Suprapubic skin (tissue), 4 donors: ENCODE results near the gene DDX49. TPM values are rescaled to one million over a fixed set of nuclear protein-coding genes. Genes with fewer than 3 reads are reported as not detected.
"Not testable (repeated sequence)": the region's sequence is repeated elsewhere in the genome, so short reads cannot be mapped to it uniquely, and the experiment has no call there.

Experiments
- DNase-seq, 2 donors: peaks; one replicate each; pipeline ENCODE4 v3.0.0-alpha.2; 2019; ENCODE audit warnings: low spot score in 2 of 2
- H3K27ac ChIP-seq: fragments of 200-600 bp; sonication (generic); one replicate; pipeline ENCODE4 v1.5.1; 2019
- H3K27me3 ChIP-seq: fragments of 200-600 bp; sonication (generic); one replicate; pipeline ENCODE4 v1.5.1; 2019
- H3K36me3 ChIP-seq: fragments of 200-600 bp; sonication (generic); one replicate; pipeline ENCODE4 v1.5.1; 2019
- H3K4me1 ChIP-seq: fragments of 200-600 bp; sonication (generic); one replicate; pipeline ENCODE4 v1.5.1; 2019
- H3K4me3 ChIP-seq: fragments of 200-600 bp; sonication (generic); one replicate; pipeline ENCODE4 v1.5.1; 2019; ENCODE audit warnings: mild to moderate bottlenecking
- H3K9me3 ChIP-seq: fragments of 200-600 bp; sonication (generic); one replicate; pipeline ENCODE4 v1.5.1; 2019
- EP300 ChIP-seq: sonication (generic); formaldehyde crosslinking; IDR thresholded peaks from one replicate; pipeline ENCODE4 v1.6.1; 2017; ENCODE audit warnings: antibody characterized with exemption
- POLR2A ChIP-seq, 2 donors: fragments of 450-650 bp; IDR thresholded peaks; one replicate each; pipeline ENCODE4 v1.6.1; 2017; ENCODE audit warnings: antibody characterized with exemption in 2 of 2, mild to moderate bottlenecking in 2 of 2, moderate library complexity in 2 of 2
- POLR2AphosphoS5 ChIP-seq, 3 donors: sonication (generic); formaldehyde crosslinking; IDR thresholded peaks; one replicate each; pipeline ENCODE4 v1.6.1; 2017; ENCODE audit warnings: antibody characterized with exemption in 3 of 3
- WGBS: methylation state at CpG from one replicate; pipeline ENCODE4 v1.1.5; 2018; 5-methylcytosine and 5-hydroxymethylcytosine counted together
- total RNA-seq, 4 donors: library from RNA; depleted of rRNA; stranded (reverse); fragments of >200 nt; gene quantifications; one replicate each; pipeline ENCODE4 v1.1.0, GENCODE V29; 2016
- TF ChIP-seq, protein P1 (sequence below), 2 donors: fragments of 200-600 bp in 1 of 2; fragments of 450-650 bp in 1 of 2; sonication (generic) in 1 of 2; IDR thresholded peaks; one replicate each; pipeline ENCODE4 v1.5.1; 2016 to 2019; ENCODE audit warnings: antibody characterized with exemption in 2 of 2, mild to moderate bottlenecking in 1 of 2, moderate library complexity in 1 of 2

DDX49 gene
- total RNA-seq, 4 donors from 2014 or later, result 43.4 to 75.6 (median 58.4) TPM

DNA sequence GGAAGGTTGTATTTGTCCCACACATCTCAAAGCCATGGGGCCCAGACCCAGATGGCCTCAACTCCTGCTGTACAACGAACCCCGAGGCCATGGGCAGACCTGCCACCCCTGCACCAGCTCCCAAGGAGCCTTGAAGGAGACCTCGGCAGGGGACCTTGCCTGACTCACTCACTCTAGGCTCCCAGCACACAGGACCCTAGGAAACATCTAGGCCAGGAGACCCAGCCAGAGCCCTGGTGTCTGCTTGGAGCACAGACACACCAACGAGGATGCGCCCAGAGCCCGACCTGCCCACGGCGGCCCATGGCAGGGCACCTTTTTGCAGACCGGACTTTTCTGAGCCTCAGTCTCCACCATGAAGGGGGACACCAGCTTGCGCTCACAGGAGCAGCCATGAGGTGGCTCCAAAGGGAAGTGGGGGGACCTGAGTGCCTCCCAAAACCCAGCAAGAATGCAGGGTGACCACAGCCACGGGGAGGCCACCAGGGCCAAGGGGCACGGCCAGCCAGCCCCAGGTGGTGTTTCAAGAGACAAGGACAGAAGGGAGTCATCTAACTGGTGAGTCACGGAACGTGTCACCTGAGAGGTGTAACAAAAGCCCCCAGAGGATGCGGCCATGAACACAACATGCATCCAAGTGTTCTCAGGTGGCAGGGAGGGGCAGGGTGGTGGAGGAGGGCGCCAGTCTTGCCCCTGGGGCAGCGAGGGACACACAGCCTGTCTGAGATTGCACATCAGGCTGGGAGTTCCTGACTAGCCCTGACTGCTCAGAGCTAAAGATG, 18.6 kb upstream of the DDX49 start:
- H3K36me3 ChIP-seq, result peaks cover 63% of the 10 kb centered on the region
- TF ChIP-seq POLR2AphosphoS5 (IDR thresholded peaks at IDR 0.05), result no peak
- TF ChIP-seq EP300, result no peak
- TF ChIP-seq POLR2A (IDR thresholded peaks at IDR 0.05), result no peak
- TF ChIP-seq, protein P1, sequence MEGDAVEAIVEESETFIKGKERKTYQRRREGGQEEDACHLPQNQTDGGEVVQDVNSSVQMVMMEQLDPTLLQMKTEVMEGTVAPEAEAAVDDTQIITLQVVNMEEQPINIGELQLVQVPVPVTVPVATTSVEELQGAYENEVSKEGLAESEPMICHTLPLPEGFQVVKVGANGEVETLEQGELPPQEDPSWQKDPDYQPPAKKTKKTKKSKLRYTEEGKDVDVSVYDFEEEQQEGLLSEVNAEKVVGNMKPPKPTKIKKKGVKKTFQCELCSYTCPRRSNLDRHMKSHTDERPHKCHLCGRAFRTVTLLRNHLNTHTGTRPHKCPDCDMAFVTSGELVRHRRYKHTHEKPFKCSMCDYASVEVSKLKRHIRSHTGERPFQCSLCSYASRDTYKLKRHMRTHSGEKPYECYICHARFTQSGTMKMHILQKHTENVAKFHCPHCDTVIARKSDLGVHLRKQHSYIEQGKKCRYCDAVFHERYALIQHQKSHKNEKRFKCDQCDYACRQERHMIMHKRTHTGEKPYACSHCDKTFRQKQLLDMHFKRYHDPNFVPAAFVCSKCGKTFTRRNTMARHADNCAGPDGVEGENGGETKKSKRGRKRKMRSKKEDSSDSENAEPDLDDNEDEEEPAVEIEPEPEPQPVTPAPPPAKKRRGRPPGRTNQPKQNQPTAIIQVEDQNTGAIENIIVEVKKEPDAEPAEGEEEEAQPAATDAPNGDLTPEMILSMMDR (IDR thresholded peaks at IDR 0.05), result no peak

DNA sequence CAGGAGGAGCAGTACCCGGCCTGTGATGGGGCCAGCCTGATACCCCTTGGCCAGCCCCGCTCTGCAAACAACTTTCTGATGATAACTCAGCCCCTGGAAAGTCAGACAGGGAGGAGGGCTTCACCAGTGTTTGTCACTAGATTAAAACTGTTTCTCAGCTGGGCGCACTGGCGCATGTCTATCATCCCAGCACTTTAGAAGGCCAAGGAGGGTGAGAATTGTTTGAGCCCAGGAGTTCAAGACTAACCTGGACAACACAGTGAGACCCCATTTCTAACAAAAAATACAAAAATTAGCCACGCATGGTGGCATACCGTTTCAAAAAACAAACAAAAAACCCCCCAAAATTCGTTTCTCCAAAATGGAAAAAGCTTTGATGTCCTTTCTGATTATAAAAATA, 18.0 kb upstream of the DDX49 start:
- H3K4me3 ChIP-seq, result no peak overlapping the region
- no peaks in the 10 kb centered on the region for H3K9me3 ChIP-seq
- no peak for DNase-seq
- peaks cover 68% of the 10 kb centered on the region for H3K36me3 ChIP-seq
- 97% methylated on average over 7 of the region's 7 CpGs for WGBS
- TF ChIP-seq, protein P1 (IDR thresholded peaks at IDR 0.05), result no peak
- no peak for TF ChIP-seq POLR2AphosphoS5 (IDR thresholded peaks at IDR 0.05)
- no peak for TF ChIP-seq EP300
- no peak for TF ChIP-seq POLR2A (IDR thresholded peaks at IDR 0.05)
- peaks cover 4% of the 10 kb centered on the region for H3K4me1 ChIP-seq
- no peak overlapping the region for H3K27ac ChIP-seq
- peaks cover 8% of the 10 kb centered on the region for H3K27me3 ChIP-seq

More for the DNA sequence above, 18.6 kb upstream of the DDX49 start:
- H3K9me3 ChIP-seq, result no peaks in the 10 kb centered on the region
- peaks cover 8% of the 10 kb centered on the region for H3K4me1 ChIP-seq
- peaks cover 13% of the 10 kb centered on the region for H3K27me3 ChIP-seq
- WGBS, result 98% methylated on average over 7 of the region's 17 CpGs
- no peak overlapping the region for H3K4me3 ChIP-seq
- no peak overlapping the region for H3K27ac ChIP-seq
- DNase-seq, result peak in 1 of 2 donors; percentile 50

DNA sequence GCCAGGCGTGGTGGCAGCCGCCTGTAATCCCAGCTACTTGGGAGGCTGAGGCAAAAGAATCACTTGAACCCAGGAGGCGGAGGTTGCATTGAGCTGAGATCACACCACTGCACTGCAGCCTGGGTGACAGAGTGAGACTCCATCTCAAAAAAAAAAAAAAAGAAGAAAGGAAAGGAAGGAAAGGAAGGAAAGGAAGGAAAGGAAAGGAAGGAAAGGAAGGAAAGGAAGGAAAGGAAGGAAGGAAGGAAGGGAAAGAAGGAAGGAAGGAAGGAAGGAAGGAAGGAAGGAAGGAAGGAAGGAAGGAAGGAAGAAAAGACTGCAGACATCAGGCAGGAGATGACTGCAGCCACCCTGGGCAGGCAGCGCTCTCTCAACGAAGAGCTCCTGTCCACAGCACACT, 17.0 kb upstream of the DDX49 start:
- WGBS, result 90% methylated on average over 5 of the region's 5 CpGs
- not testable (repeated sequence) for H3K4me1 ChIP-seq, H3K9me3 ChIP-seq, H3K4me3 ChIP-seq, DNase-seq, H3K27ac ChIP-seq, H3K27me3 ChIP-seq
- peaks cover 78% of the 10 kb centered on the region for H3K36me3 ChIP-seq

DNA sequence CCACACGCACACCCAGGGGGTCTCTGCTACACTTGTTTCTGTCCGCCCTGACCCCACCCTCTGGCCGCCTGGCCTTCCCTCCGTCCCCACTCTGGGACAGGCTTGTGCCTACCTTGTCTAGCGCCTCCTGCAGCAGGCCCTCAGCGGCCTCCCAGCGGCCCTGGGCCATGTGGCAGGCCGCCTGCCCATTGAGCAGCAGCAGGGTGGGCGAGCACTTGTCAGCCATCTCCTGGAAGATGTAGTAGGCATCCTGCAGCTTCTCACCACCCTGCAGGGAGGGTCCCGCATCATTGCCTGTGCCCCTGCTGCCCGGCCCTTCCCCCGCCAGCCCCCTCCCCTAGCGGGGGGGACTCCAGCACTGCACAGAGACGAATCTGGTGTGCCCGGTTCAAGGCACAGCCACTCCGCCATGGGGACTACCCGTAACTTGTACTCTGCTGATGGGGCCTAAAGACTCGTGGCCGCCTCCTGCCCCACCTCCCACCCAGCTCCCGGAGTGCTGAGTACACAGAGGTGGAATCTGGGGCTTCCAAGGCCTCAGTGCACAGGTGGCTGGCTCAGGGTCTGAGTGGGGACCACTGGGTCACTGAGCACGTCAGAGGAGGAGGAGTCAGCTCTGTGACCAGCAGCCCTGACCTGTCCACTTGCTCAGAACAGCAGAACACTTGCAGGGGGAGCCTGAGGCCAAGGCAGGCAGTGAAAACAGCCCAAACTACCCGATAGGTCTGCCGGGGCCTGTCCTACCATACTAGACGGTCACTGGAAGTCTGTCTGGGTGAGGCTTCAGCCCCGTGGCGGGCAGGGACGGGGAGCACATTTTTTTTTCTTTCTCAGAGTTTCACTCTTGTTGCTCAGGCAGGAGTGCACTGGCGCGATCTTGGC, 16.1 kb upstream of the DDX49 start:
- Histone ChIP-seq H3K27ac (no peak overlapping the region), H3K4me1 (no peaks in the 10 kb centered on the region), H3K9me3 (no peaks in the 10 kb centered on the region), H3K4me3 (no peak overlapping the region), H3K27me3 (no peaks in the 10 kb centered on the region), H3K36me3 (peaks cover 84% of the 10 kb centered on the region)
- 94% methylated on average over 15 of the region's 29 CpGs for WGBS
- TF ChIP-seq EP300 (no peak), POLR2AphosphoS5 (IDR thresholded peaks at IDR 0.05) (no peak), POLR2A (IDR thresholded peaks at IDR 0.05) (no peak)
- TF ChIP-seq, protein P1 (IDR thresholded peaks at IDR 0.05), result no peak
- peak in 1 of 2 donors; percentile 51 for DNase-seq

DNA sequence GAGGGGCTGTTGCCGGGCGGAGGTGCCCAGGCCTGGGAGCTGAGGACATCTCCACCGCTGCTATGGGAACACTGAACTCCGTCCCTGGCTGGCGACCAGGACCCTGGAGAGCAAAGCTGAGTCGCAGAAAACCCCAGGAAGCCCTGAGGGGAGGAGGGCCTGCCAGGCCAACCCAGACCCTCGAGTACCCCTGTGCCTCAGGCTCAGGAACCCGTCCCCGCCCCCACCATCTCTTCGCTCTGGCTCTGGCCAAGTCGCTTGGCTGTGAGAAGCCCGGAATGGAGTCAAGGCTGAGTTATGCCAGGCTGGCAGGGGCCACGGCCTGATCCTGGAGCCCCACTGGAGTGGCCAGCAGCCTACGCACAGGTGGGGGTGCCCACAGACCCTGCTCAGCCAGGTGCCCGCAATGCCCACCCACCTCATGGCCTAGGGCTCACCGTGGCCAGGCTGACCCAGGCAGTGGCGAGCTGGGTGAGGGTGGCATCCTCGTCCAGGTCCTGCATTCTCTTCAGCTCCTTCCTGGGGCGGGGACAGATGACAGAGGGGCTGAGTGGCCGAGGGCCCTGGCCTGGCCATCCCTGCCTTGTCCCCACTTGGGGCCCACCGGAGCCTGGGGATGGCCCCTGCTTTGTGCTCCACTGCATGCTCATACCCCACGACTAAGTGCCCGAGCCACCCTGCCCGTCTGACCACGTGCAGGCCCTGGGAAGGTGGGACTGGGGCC, 15.0 kb upstream of the DDX49 start:
- Histone ChIP-seq H3K27ac (no peak overlapping the region), H3K4me1 (no peaks in the 10 kb centered on the region), H3K36me3 (peaks cover 87% of the 10 kb centered on the region), H3K9me3 (no peaks in the 10 kb centered on the region), H3K27me3 (no peaks in the 10 kb centered on the region), H3K4me3 (no peak overlapping the region)
- peak in 1 of 2 donors; percentile 53 for DNase-seq
- TF ChIP-seq EP300, result no peak
- TF ChIP-seq POLR2A (IDR thresholded peaks at IDR 0.05), result no peak
- no peak for TF ChIP-seq POLR2AphosphoS5 (IDR thresholded peaks at IDR 0.05)
- TF ChIP-seq, protein P1 (IDR thresholded peaks at IDR 0.05), result no peak
- WGBS, result no CpG with 5 or more reads among the region's 25 CpGs
